ENCODE results near the gene IQGAP2. TPM values are rescaled to one million over a fixed set of nuclear protein-coding genes. Genes with fewer than 3 reads are reported as not detected.

The IQGAP2 gene
- total RNA-seq, 1 experiment from 2014 or later = 36.8 TPM

DNA sequence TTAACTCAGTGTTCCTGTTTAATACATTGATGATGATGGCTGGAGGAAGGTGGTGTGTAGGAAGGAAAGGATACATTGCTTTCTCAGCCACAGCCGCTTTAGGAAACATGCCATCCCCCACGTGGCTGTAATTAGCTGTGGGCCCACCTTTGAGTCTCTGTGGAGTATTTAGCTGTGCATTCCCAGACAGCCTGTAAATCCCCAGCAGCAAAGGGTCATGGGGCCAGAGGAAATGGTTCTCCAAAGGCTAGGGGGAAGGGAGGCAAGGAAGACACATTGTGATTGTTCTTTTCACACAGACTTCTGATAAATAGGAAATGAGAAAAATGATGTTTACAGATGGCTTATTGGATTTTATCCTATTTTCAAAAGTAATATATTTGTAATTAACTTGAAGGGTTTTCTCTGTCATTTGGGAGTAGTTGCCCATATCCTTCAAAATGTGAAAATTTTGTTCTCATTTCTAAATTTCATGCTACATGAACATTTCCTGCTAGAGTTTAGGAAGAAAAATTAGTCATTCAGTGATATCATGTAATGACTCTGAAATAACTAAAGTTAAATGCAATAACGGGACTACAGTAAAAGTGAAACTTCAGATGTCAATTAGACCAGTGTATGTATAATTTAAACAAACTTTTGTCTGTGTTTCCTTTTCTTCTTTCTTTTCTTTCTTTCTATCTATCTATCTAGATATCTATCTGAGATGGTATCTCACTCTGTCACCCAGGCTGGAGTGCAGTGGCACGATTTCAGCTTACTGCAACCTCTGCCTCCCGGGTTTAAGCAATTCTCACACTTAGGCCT is 288.6 kb downstream of the IQGAP2 start:
- H3K27me3 ChIP-seq (ENCODE audit: control insufficient read depth, insufficient read depth, low read length) = no peaks in the 10 kb centered on the region
- peaks cover 1% of the 10 kb centered on the region; the same call in 1 of the 2 replicates for H3K36me3 ChIP-seq (replicated peaks; ENCODE audit: control insufficient read depth, insufficient read depth, low read length)
- DNase-seq = no peak
- H3K4me3 ChIP-seq (ENCODE audit: insufficient read depth, low read depth, low read length) = no peak overlapping the region

DNA sequence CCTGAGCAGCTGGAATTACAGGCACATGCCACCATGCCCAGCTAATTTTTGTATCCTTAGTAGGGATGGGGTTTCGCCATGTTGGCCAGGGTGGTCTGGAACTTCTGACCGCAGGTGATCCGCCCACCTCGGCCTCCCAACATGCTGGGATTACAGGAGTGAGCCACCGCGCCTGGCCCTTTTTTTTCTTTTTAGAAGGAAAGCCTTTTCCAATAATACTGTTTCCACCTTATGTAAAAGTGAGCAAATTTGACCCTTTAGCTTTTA is 289.1 kb downstream of the IQGAP2 start:
- no peaks in the 10 kb centered on the region for H3K27me3 ChIP-seq (ENCODE audit: control insufficient read depth, insufficient read depth, low read length)
- H3K4me3 ChIP-seq (ENCODE audit: insufficient read depth, low read depth, low read length) = no peak overlapping the region
- no peak for DNase-seq
- H3K36me3 ChIP-seq (replicated peaks; ENCODE audit: control insufficient read depth, insufficient read depth, low read length) = peaks cover 1% of the 10 kb centered on the region; the same call in 1 of the 2 replicates

DNA sequence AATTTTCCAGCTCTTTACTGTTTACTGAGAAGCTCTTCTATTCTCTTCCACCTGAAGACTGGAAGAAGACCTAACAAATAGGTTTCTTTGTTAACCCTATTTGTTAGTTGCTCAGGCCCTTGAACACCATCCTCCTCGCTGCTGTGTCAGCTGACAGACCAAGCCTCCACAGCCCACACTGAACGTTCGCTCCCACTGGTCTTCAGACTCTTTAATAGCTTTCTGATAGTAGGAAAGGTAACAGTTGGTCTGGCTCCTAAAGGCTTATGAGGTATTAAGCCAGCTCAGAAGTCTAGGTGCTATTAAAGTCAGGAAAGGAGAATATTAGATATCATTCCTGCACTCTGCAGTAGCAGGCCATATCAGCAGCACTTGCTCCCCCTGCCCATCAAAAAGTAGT is 289.6 kb downstream of the IQGAP2 start:
- DNase-seq = no peak
- Histone ChIP-seq H3K27me3 (ENCODE audit: control insufficient read depth, insufficient read depth, low read length) (no peaks in the 10 kb centered on the region), H3K36me3 (replicated peaks; ENCODE audit: control insufficient read depth, insufficient read depth, low read length) (peaks cover 1% of the 10 kb centered on the region; the same call in 1 of the 2 replicates), H3K4me3 (ENCODE audit: insufficient read depth, low read depth, low read length) (no peak overlapping the region)

DNA sequence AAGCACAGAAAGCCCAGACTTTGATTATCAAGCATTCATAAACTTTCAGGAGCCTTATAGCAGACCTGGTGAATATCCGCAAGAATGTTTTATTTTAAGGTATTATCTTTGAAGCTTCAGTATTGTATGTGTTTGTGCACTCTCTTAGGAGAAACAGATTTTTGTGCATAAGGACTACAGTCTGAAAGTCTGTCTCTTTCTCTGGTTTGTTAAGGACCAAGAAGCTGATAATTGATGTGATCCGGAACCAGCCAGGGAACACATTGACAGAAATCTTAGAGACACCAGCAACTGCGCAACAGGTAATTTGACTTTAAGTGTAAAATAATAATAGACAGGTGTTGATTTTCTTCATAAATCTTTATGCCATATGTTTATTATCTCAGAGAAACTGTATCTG is 290.1 kb downstream of the IQGAP2 start:
- no peaks in the 10 kb centered on the region for H3K27me3 ChIP-seq (ENCODE audit: control insufficient read depth, insufficient read depth, low read length)
- DNase-seq = no peak
- no peak overlapping the region for H3K4me3 ChIP-seq (ENCODE audit: insufficient read depth, low read depth, low read length)
- H3K36me3 ChIP-seq (replicated peaks; ENCODE audit: control insufficient read depth, insufficient read depth, low read length) = peaks cover 1% of the 10 kb centered on the region; the same call in 1 of the 2 replicates

DNA sequence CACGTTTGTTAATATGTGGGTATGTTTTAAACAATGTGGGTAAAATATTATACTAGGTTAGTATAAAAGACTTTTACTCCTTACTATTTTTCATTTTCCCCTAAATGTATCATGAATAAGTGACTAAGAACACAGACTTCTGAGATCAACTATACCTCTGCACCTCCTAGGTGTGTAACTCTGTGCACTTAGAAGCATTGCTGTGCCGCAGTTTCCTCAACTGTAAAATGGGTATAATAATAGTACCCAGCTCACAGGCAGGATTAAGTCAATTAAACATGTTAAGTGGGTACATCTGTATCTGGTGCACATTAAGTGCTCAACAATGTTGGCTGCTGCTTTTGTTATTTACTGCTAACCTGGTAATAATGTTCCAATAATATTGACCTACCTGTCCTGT is 291.2 kb downstream of the IQGAP2 start:
- no peaks in the 10 kb centered on the region for H3K27me3 ChIP-seq (ENCODE audit: control insufficient read depth, insufficient read depth, low read length)
- DNase-seq = no peak
- no peak overlapping the region for H3K4me3 ChIP-seq (ENCODE audit: insufficient read depth, low read depth, low read length)
- H3K36me3 ChIP-seq (replicated peaks; ENCODE audit: control insufficient read depth, insufficient read depth, low read length) = peaks cover 1% of the 10 kb centered on the region; the same call in 1 of the 2 replicates

DNA sequence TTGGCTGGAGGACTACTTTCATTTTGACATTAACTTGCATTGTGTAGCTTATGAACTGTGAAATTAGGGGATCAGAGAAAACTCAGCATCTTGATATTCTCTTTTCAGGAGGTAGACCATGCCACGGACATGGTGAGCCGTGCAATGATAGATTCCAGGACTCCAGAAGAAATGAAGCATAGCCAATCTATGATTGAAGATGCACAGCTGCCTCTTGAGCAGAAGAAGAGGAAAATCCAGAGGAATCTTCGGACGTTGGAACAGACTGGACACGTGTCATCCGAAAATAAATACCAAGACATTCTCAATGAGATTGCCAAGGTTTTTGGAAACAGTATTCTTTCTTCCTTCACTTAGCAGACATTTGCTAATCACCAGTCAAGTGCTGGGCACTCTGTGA is 292.3 kb downstream of the IQGAP2 start:
- H3K36me3 ChIP-seq (replicated peaks; ENCODE audit: control insufficient read depth, insufficient read depth, low read length) = peaks cover 1% of the 10 kb centered on the region; the same call in 1 of the 2 replicates
- no peak overlapping the region for H3K4me3 ChIP-seq (ENCODE audit: insufficient read depth, low read depth, low read length)
- H3K27me3 ChIP-seq (ENCODE audit: control insufficient read depth, insufficient read depth, low read length) = no peaks in the 10 kb centered on the region
- no peak for DNase-seq

DNA sequence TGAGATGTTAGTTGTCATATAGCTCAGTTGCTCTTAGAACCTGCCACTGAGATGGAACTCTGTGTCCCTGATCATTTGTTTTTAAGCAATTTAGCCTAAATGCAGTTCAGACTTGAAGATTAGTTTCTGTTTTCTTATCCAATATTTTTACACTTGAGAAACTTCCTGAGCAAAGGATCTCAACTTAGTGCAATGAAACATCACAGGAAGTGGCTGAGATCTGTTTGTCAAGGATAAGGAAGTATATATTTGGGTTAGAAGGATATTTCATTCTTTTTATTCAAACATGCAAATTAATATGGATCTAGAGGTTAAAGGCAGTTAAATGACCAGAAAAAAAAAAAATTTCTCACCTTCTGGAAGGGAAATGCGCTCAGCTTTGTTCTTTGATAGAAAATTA is 293.2 kb downstream of the IQGAP2 start:
- H3K4me3 ChIP-seq (ENCODE audit: insufficient read depth, low read depth, low read length) = no peak overlapping the region
- peaks cover 4% of the 10 kb centered on the region for H3K36me3 ChIP-seq (replicated peaks; ENCODE audit: control insufficient read depth, insufficient read depth, low read length)
- no peaks in the 10 kb centered on the region for H3K27me3 ChIP-seq (ENCODE audit: control insufficient read depth, insufficient read depth, low read length)

DNA sequence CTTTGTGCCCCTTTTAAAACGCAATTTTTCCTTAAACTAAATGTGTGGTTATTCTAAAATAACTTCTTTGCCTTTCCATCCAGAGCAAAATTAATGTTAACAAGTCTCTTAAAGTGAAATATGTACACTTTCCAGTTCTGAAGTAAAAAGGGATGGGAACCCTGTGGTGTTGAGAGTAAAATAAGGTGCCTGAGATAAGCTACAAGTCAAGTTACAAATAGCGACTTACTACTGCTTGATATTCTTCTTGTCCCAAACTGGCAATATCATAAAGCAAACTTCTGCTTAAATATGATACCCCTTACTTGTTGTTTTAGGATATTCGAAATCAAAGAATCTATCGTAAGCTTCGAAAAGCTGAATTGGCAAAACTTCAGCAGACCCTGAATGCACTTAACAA is 294.6 kb downstream of the IQGAP2 start:
- DNase-seq = no peak
- Histone ChIP-seq H3K4me3 (ENCODE audit: insufficient read depth, low read depth, low read length) (no peak overlapping the region), H3K36me3 (replicated peaks; ENCODE audit: control insufficient read depth, insufficient read depth, low read length) (peaks cover 5% of the 10 kb centered on the region), H3K27me3 (ENCODE audit: control insufficient read depth, insufficient read depth, low read length) (no peaks in the 10 kb centered on the region)

More for the DNA sequence above, 293.2 kb downstream of the IQGAP2 start:
- DNase-seq = no peak

DNA sequence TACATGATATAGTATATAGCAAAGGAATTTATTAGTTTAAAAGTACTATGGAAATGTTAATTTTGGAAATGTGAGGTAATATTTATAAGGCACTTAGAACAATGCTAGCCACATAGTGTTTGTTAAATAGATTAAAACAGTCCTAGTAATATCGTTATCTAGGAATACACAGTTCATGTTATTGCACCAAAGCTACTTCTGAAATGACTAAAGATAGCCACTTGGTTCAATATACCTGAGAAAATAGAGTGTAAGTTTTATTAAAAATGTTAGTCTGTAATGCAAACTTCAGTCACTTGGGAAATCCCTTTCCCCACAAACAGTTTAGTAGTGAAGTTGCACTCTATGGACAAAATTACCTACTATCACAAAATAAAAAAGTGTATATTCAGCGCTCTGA is 297.5 kb downstream of the IQGAP2 start:
- Histone ChIP-seq H3K27me3 (ENCODE audit: control insufficient read depth, insufficient read depth, low read length) (no peaks in the 10 kb centered on the region), H3K36me3 (replicated peaks; ENCODE audit: control insufficient read depth, insufficient read depth, low read length) (peaks cover 4% of the 10 kb centered on the region), H3K4me3 (ENCODE audit: insufficient read depth, low read depth, low read length) (no peak overlapping the region)
- no peak for DNase-seq

DNA sequence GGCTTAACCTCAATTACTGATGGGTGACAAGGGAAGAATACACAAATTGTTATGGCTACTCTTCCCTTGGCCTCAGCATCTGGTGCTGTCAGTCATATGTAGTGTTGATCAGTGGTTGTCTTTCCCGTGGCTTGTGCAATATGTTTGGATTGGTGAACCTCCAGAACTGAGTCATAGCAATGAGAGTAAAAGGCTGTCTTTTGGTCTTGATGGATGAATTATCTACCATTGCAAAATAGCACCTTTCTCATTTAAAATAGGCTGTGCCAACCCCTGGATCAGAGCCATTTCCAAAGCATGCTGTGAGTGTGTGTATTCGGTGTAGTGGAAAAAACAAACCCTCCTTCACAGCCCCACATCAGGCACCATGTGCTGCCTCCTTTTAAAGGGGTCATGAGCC is 298.2 kb downstream of the IQGAP2 start:
- Histone ChIP-seq H3K27me3 (ENCODE audit: control insufficient read depth, insufficient read depth, low read length) (no peaks in the 10 kb centered on the region), H3K4me3 (ENCODE audit: insufficient read depth, low read depth, low read length) (no peak overlapping the region), H3K36me3 (replicated peaks; ENCODE audit: control insufficient read depth, insufficient read depth, low read length) (peaks cover 4% of the 10 kb centered on the region)
- no peak for DNase-seq

DNA sequence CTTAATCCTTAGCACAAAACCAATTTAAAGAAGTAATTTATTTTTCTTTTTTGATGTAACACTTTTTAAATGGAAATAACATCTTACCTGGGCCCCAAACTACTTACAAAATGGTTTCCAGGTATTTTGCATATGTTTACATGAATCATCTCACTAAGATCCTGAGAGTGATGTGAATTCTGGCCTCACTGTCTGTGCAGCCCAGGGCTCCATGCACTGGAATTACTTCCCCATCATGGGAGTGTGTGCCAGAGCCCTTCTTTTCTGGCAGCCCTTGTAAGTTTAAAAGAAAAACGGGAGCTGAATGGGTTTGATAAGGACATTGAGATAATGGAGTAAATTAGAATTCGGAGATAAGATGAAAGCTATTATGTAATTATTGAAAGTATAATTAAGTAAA is 300.6 kb downstream of the IQGAP2 start:
- no peak overlapping the region for H3K4me3 ChIP-seq (ENCODE audit: insufficient read depth, low read depth, low read length)
- no peaks in the 10 kb centered on the region for H3K27me3 ChIP-seq (ENCODE audit: control insufficient read depth, insufficient read depth, low read length)
- peaks cover 4% of the 10 kb centered on the region for H3K36me3 ChIP-seq (replicated peaks; ENCODE audit: control insufficient read depth, insufficient read depth, low read length)
- DNase-seq = no peak

DNA sequence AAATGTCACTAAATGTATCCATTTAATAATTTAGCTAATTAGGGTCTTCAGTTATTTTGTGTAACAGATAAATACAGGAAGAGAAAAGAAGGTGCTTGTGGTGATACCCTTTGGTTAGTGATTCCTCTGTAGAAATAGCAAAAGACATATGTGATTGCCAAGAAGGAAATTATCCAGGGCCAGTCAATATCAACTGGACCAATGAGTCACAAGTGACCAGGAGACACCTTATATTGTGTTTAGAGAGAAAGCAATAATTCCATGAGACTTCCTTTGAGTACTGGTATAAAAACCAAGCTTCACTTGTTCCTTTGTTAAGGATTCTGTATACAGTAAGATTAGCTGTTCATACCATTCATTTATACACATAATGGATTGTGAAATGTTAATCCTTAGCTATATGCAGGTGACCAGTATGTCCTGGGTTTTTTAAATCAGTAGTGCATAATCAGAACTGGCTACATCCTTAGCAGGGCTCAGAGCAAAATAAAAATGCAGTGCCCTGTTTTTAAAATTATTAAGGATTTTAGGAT is 301.1 kb downstream of the IQGAP2 start:
- no peak for DNase-seq
- no peaks in the 10 kb centered on the region for H3K27me3 ChIP-seq (ENCODE audit: control insufficient read depth, insufficient read depth, low read length)
- peaks cover 4% of the 10 kb centered on the region for H3K36me3 ChIP-seq (replicated peaks; ENCODE audit: control insufficient read depth, insufficient read depth, low read length)
- no peak overlapping the region for H3K4me3 ChIP-seq (ENCODE audit: insufficient read depth, low read depth, low read length)

DNA sequence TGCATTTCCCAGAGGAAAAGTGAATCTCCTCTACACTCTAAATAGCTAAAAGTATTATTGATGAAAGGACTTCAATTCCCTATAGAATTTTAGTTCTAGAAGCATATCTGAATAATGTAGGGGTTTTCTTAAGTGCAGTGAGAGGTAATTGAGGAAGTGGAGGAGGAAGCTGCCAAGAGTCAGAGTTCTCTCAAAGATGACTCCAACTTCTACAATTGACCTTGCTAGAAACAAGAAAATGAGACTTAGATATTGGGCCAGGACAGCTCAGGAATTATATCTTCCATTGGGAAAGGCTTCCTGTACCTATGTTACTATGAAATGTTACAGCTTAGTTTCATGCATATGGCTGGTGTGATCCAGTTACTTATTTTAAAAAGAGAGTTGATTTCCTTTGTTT is 302.5 kb downstream of the IQGAP2 start:
- DNase-seq = no peak
- H3K4me3 ChIP-seq (ENCODE audit: insufficient read depth, low read depth, low read length) = no peak overlapping the region
- no peaks in the 10 kb centered on the region for H3K27me3 ChIP-seq (ENCODE audit: control insufficient read depth, insufficient read depth, low read length)
- peaks cover 4% of the 10 kb centered on the region for H3K36me3 ChIP-seq (replicated peaks; ENCODE audit: control insufficient read depth, insufficient read depth, low read length)

DNA sequence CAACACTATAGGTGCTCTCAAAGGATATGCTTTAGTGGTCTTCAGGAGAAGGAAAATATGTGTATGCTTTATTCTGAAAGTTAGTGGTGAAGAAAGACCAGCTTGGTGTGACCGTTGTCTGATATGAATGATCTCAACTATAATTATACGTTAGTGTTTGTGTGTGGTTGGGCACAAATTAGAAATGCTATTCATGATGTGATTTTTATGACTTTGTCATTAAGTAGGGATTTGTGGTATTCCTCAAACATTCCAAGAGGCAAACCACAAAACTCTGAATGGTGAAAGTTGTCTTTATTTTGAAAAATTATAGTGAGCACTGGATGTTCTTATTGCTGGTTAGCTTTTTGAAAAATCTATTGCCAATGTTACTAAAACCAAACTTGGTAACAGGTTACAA is 306.7 kb downstream of the IQGAP2 start:
- no peaks in the 10 kb centered on the region for H3K36me3 ChIP-seq (replicated peaks; ENCODE audit: control insufficient read depth, insufficient read depth, low read length)
- no peak overlapping the region for H3K4me3 ChIP-seq (ENCODE audit: insufficient read depth, low read depth, low read length)
- DNase-seq = no peak
- peaks cover 10% of the 10 kb centered on the region for H3K27me3 ChIP-seq (ENCODE audit: control insufficient read depth, insufficient read depth, low read length)

DNA sequence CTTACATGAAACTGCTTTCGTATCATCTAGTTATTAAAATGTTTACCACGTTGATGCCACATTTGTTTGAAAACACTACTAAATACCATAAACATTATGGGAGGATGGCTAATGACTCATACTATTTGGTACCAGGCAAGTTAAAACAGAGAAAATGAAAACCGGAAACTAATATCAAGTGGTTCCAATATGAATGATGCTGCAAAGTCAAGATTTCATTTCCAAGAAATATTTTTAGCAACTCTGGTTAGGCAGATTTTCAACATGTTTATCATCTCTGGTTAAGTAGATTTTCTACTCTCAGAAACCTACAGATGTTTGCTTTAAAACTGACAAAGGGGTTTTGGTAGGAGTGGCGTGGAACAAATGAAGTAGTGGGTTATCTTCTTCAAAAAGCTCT is 307.9 kb downstream of the IQGAP2 start:
- Histone ChIP-seq H3K27me3 (ENCODE audit: control insufficient read depth, insufficient read depth, low read length) (peaks cover 19% of the 10 kb centered on the region), H3K4me3 (ENCODE audit: insufficient read depth, low read depth, low read length) (no peak overlapping the region), H3K36me3 (replicated peaks; ENCODE audit: control insufficient read depth, insufficient read depth, low read length) (no peaks in the 10 kb centered on the region)
- no peak for DNase-seq

Measured in H7 (cell line).